ENCODE measurements around the gene CIAO3.

DNA sequence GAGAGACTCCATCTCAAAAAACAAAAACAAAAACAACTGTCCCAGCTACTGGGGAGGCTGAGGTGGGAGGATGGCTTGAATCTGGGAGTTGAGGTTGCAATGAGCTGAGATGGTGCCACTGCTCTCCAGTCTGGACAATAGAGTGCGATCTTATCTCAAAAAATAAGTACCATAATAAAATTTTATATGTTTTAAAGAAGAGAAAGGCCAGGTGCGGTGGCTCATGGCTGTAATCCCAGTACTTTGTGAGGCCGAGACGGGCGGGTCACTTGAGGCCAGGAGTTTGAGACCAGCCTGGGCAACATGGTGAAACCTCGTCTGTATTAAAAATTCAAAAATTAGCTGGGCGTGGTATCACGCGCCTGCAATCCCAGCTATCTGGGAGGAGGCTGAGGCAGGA is 36.0 kb upstream of the CIAO3 start:
- TF ChIP-seq, protein P1, sequence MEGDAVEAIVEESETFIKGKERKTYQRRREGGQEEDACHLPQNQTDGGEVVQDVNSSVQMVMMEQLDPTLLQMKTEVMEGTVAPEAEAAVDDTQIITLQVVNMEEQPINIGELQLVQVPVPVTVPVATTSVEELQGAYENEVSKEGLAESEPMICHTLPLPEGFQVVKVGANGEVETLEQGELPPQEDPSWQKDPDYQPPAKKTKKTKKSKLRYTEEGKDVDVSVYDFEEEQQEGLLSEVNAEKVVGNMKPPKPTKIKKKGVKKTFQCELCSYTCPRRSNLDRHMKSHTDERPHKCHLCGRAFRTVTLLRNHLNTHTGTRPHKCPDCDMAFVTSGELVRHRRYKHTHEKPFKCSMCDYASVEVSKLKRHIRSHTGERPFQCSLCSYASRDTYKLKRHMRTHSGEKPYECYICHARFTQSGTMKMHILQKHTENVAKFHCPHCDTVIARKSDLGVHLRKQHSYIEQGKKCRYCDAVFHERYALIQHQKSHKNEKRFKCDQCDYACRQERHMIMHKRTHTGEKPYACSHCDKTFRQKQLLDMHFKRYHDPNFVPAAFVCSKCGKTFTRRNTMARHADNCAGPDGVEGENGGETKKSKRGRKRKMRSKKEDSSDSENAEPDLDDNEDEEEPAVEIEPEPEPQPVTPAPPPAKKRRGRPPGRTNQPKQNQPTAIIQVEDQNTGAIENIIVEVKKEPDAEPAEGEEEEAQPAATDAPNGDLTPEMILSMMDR (IDR thresholded peaks at IDR 0.05): no peak
- no peak for TF ChIP-seq EP300 (IDR thresholded peaks at IDR 0.05)
